ENCODE data around the gene ALKBH7. TPM values are rescaled to one million over a fixed set of nuclear protein-coding genes. Genes with fewer than 3 reads are reported as not detected.
"Not testable (repeated sequence)": the region's sequence is repeated elsewhere in the genome, so short reads cannot be mapped to it uniquely, and the experiment has no call there.

ALKBH7 gene
- total RNA-seq, 2 experiments from 2014 or later, result 61.0 to 75.9 TPM

DNA sequence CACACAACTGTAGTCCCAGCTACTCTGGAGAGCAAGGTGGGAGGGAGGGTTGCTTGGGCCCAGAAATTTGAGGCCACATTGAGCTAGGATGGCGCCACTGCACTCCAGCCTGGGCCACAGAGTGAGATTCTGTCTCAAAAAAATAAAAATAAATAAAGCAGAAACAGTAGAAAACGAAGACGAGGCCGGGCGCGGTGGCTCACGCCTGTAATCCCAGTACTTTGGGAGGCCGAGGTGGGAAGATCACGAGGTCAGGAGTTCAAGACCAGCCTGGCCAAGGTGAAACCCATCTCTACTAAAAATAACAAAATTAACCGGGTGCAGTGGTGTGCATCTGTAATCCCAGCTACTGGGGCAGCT is 11.8 kb upstream of the ALKBH7 start:
- DNase-seq (ENCODE audit: low spot score); H3K27ac ChIP-seq (ENCODE audit: low read depth, low read length, poor library complexity, severe bottlenecking); intact Hi-C loops (cut with micrococcal nuclease; ENCODE audit: unreplicated experiment); H3K9me2 ChIP-seq (ENCODE audit: insufficient read depth, low read length); H4K20me1 ChIP-seq (ENCODE audit: insufficient read depth, low read length); H3K9me3 ChIP-seq (ENCODE audit: low read length); BruUV-seq (replicated peaks): not testable (repeated sequence)
- H3K79me2 ChIP-seq (ENCODE audit: insufficient read depth, low read depth, low read length), result peaks cover 17% of the 10 kb centered on the region; the same call in 1 of the 2 replicates
- peak overlapping the region; percentile 86 for H3K4me3 ChIP-seq (ENCODE audit: low read depth, low read length, poor library complexity, severe bottlenecking)
- CTCF ChIA-PET (ENCODE audit: unreplicated experiment), result interaction anchor here (0.6 to 2.0 kb wide), 2 partner anchors 12 to 300 kb away, joined by 3 to 6 read pairs; partner anchors contain the start of gene ALKBH7
- peaks cover 13% of the 10 kb centered on the region for H3K4me1 ChIP-seq (ENCODE audit: insufficient read depth, low read length, poor library complexity, severe bottlenecking)
- H3K4me2 ChIP-seq (ENCODE audit: low read length), result peak overlapping the region; percentile 33; the same call in 1 of the 2 replicates
- peaks cover 18% of the 10 kb centered on the region for H3K36me3 ChIP-seq (ENCODE audit: insufficient read depth, low read length)
- H2AFZ ChIP-seq (ENCODE audit: low read length), result peak overlapping the region; percentile 72; the same call in 1 of the 2 replicates
- POLR2A ChIA-PET, result interaction anchor here (0.7 kb wide), 1 partner anchor 183 kb away, joined by 3 read pairs; no protein-coding TSS in a partner anchor

GRCh38 chr19:6362027-6362350 is 10.6 kb upstream of the ALKBH7 start:
- peak overlapping the region; percentile 55 for H3K27ac ChIP-seq (ENCODE audit: low read depth, low read length, poor library complexity, severe bottlenecking)
- peaks cover 13% of the 10 kb centered on the region for H3K4me1 ChIP-seq (ENCODE audit: insufficient read depth, low read length, poor library complexity, severe bottlenecking)
- H3K4me2 ChIP-seq (ENCODE audit: low read length), result peak overlapping the region; percentile 94
- POLR2A ChIA-PET, result no interaction called here
- no peaks in the 10 kb centered on the region for H3K9me2 ChIP-seq (ENCODE audit: insufficient read depth, low read length)
- no peak for DNase-seq (ENCODE audit: low spot score)
- CTCF ChIA-PET (ENCODE audit: unreplicated experiment), result interaction anchor here (2.0 kb wide), 1 partner anchor 10 kb away, joined by 6 read pairs; the partner anchor contains the start of gene ALKBH7
- intact Hi-C loops (cut with micrococcal nuclease; ENCODE audit: unreplicated experiment), result no loop called here
- peaks cover 17% of the 10 kb centered on the region; the same call in 1 of the 2 replicates for H3K79me2 ChIP-seq (ENCODE audit: insufficient read depth, low read depth, low read length)
- no peaks in the 10 kb centered on the region for H4K20me1 ChIP-seq (ENCODE audit: insufficient read depth, low read length)
- H3K4me3 ChIP-seq (ENCODE audit: low read depth, low read length, poor library complexity, severe bottlenecking), result peak overlapping the region; percentile 86
- TF ChIP-seq EZH2phosphoT487 (IDR thresholded peaks at IDR 0.05; ENCODE audit: borderline replicate concordance, low read depth, low read length) (no peak), CTCF (conservative IDR thresholded peaks at IDR 0.05; ENCODE audit: low read length) (no peak)
- BruUV-seq (replicated peaks), result no TSS peak
- peak overlapping the region; percentile 72; the same call in 1 of the 2 replicates for H2AFZ ChIP-seq (ENCODE audit: low read length)
- H3K9me3 ChIP-seq (ENCODE audit: low read length), result no peaks in the 10 kb centered on the region
- peaks cover 29% of the 10 kb centered on the region for H3K36me3 ChIP-seq (ENCODE audit: insufficient read depth, low read length)

DNA sequence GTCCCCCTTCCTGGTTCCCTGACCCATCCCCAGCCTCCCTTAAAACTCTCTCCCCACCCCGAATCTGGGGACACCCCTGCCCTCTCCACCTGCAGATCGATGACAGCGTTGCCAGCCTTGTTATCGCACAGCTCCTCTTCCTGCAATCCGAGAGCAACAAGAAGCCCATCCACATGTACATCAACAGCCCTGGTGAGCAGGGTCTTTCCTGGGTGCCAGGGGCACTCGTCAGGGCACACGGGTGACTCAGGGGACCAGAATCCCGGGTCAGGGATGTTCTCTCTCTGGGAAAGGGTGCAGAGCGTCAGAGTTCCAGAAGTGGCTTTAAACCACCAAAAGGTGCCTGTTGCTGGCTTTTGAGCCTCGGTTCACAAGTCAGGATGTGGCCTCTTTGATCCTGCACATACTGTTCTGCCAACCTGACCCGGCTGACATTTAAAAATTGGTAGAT is 10.2 kb upstream of the ALKBH7 start:
- Histone ChIP-seq H3K36me3 (ENCODE audit: insufficient read depth, low read length) (peaks cover 33% of the 10 kb centered on the region), H3K79me2 (ENCODE audit: insufficient read depth, low read depth, low read length) (peaks cover 17% of the 10 kb centered on the region; the same call in 1 of the 2 replicates), H3K4me1 (ENCODE audit: insufficient read depth, low read length, poor library complexity, severe bottlenecking) (peaks cover 13% of the 10 kb centered on the region), H3K4me3 (ENCODE audit: low read depth, low read length, poor library complexity, severe bottlenecking) (peak overlapping the region; percentile 86), H4K20me1 (ENCODE audit: insufficient read depth, low read length) (no peaks in the 10 kb centered on the region), H3K27ac (ENCODE audit: low read depth, low read length, poor library complexity, severe bottlenecking) (peak overlapping the region; percentile 55), H3K9me2 (ENCODE audit: insufficient read depth, low read length) (no peaks in the 10 kb centered on the region), H3K9me3 (ENCODE audit: low read length) (no peaks in the 10 kb centered on the region), H2AFZ (ENCODE audit: low read length) (peak overlapping the region; percentile 72; the same call in 1 of the 2 replicates), H3K4me2 (ENCODE audit: low read length) (peak overlapping the region; percentile 94)
- TF ChIP-seq CTCF (conservative IDR thresholded peaks at IDR 0.05; ENCODE audit: low read length) (no peak), EZH2phosphoT487 (IDR thresholded peaks at IDR 0.05; ENCODE audit: borderline replicate concordance, low read depth, low read length) (no peak)
- CTCF ChIA-PET (ENCODE audit: unreplicated experiment), result interaction anchor here (2.0 kb wide), 1 partner anchor 10 kb away, joined by 6 read pairs; the partner anchor contains the start of gene ALKBH7
- intact Hi-C loops (cut with micrococcal nuclease; ENCODE audit: unreplicated experiment), result no loop called here
- BruUV-seq (replicated peaks), result TSS peak; percentile 72
- peak; percentile 36 for DNase-seq (ENCODE audit: low spot score)
- POLR2A ChIA-PET, result no interaction called here
